ENCODE data around the gene PMS1. TPM values are rescaled to one million over a fixed set of nuclear protein-coding genes. Genes with fewer than 3 reads are reported as not detected.

PMS1 gene
- total and polyA plus RNA-seq, 2 donors (not counting 3 experiments of a cell fraction or from before 2014, with no cell fraction given) = 6.6 to 27.8 TPM

- Histone ChIP-seq H3K9ac (replicated peaks; ENCODE audit: extremely low read depth, insufficient read depth, low read length) (no peak overlapping the region), H3K79me2 (ENCODE audit: control insufficient read depth, insufficient read depth, low read length) (no peaks in the 10 kb centered on the region), H3K4me3 (replicated peaks in 1 of 3; ENCODE audit: insufficient read depth in 1 of 3, low read depth in 1 of 3, low read length in 3 of 3) (no peak overlapping the region), H4K20me1 (replicated peaks; ENCODE audit: control insufficient read depth, extremely low read depth, insufficient read depth, low read length) (no peaks in the 10 kb centered on the region), H3K4me2 (ENCODE audit: insufficient read depth, low read length) (no peak overlapping the region), H3K9me3 (replicated peaks; ENCODE audit: control insufficient read depth, insufficient read depth, low read length) (no peaks in the 10 kb centered on the region), H3K9me1 (replicated peaks; ENCODE audit: control insufficient read depth, extremely low read depth, insufficient read depth, low read length) (no peaks in the 10 kb centered on the region), H3K4me1 (ENCODE audit: control insufficient read depth, extremely low read depth, insufficient read depth, low read length) (no peaks in the 10 kb centered on the region), H3K27me3 (ENCODE audit: control insufficient read depth in 2 of 2, insufficient read depth in 2 of 2, low read length in 2 of 2) (no peaks in the 10 kb centered on the region), H3K27ac (ENCODE audit: insufficient read depth, low read depth, low read length) (no peak overlapping the region), H2AFZ (ENCODE audit: low read depth, low read length) (no peak overlapping the region), H3K36me3 (ENCODE audit: control insufficient read depth in 2 of 2, extremely low read depth in 1 of 2, insufficient read depth in 2 of 2, low read length in 2 of 2) (peaks cover 0 to 4% of the 10 kb centered on the region in 2 experiments)
- BruUV-seq (replicated peaks) = no TSS peak
- dilution Hi-C loops (cut with MboI; ENCODE audit: extremely low pct_ligation_motif_present, low sequenced_read_pairs) = no loop called here
- no peak for DNase-seq (ENCODE audit: low read depth, low spot score)
- no peak for TF ChIP-seq JUN (IDR thresholded peaks at IDR 0.05; ENCODE audit: borderline replicate concordance, insufficient read depth, insufficient read length, low read depth)
- no peak for TF ChIP-seq FOS (IDR thresholded peaks at IDR 0.05; ENCODE audit: borderline replicate concordance, insufficient read depth, low read length)
- TF ChIP-seq MYC (IDR thresholded peaks at IDR 0.05; ENCODE audit: low read depth, low read length) = no peak
- no peak for TF ChIP-seq POLR2A (IDR thresholded peaks at IDR 0.05; ENCODE audit: low read depth, low read length)
- TF ChIP-seq CTCF (IDR thresholded peaks at IDR 0.05; ENCODE audit: extremely low read depth in 1 of 2, insufficient read depth in 1 of 2, low read depth in 1 of 2, low read length in 2 of 2) = no peak
- no peak for TF ChIP-seq MAX (IDR thresholded peaks at IDR 0.05; ENCODE audit: insufficient read depth, insufficient read length)
- no peak for TF ChIP-seq POLR2AphosphoS5 (IDR thresholded peaks at IDR 0.05; ENCODE audit: insufficient read depth, low read depth, low read length)
- no peak for TF ChIP-seq GATA2 (IDR thresholded peaks at IDR 0.05; ENCODE audit: insufficient read depth, insufficient read length, low read depth, low read length)
- TF ChIP-seq EZH2 (IDR thresholded peaks at IDR 0.05; ENCODE audit: borderline replicate concordance, low read depth, low read length, severe bottlenecking) = no peak
- ChIA-PET POLR2A (no interaction called here), CTCF (no interaction called here)
- no peak for FAIRE-seq
- intact Hi-C loops (cut with micrococcal nuclease) = no loop called here
These were observed 46.3 kb downstream of the PMS1 start for GRCh38 chr2:189830510-189830909.

Data from endothelial cell of umbilical vein (primary cell).